ENCODE data around the gene CDC45. TPM values are rescaled to one million over a fixed set of nuclear protein-coding genes. Genes with fewer than 3 reads are reported as not detected.
A peak's percentile ranks its signal among the peaks of the same experiment; 100 is the strongest.

CDC45 gene
- total and polyA plus RNA-seq, 9 donors = 0.46 to 2.2 (median 1.1) TPM; not detected in 3

- WGBS, 3 donors = 66 to 69% (median 69%) methylated on average over 6 of the region's 6 CpGs
- intact Hi-C loops (cut with DNase I) = no loop called here
- peak in 1 of 5 donors; percentile 16 for DNase-seq
Measured at GRCh38 chr22:19454156-19454555, 25.6 kb upstream of the CDC45 start.

GRCh38 chr22:19455033-19455432 is 24.7 kb upstream of the CDC45 start:
- no peaks in the 10 kb centered on the region for H3K4me1 ChIP-seq (ENCODE audit: insufficient read depth)
- intact Hi-C loops (cut with DNase I) = no loop called here
- H3K9me3 ChIP-seq = no peaks in the 10 kb centered on the region
- TF ChIP-seq CTCF (IDR thresholded peaks at IDR 0.05) = no peak
- no peak for TF ChIP-seq POLR2A (IDR thresholded peaks at IDR 0.05)
- TF ChIP-seq EP300 (IDR thresholded peaks at IDR 0.05) = no peak
- DNase-seq = no peak
- no peak overlapping the region for H3K4me3 ChIP-seq
- 95 to 98% (median 97%) methylated on average over 2 of the region's 2 CpGs for WGBS, 3 donors
- H3K27me3 ChIP-seq = no peaks in the 10 kb centered on the region
- H3K27ac ChIP-seq = no peak overlapping the region
- H3K36me3 ChIP-seq = no peaks in the 10 kb centered on the region

More at GRCh38 chr22:19454156-19454555, 25.6 kb upstream of the CDC45 start:
- Histone ChIP-seq H3K4me1 (ENCODE audit: insufficient read depth) (no peaks in the 10 kb centered on the region), H3K36me3 (no peaks in the 10 kb centered on the region), H3K27me3 (no peaks in the 10 kb centered on the region), H3K4me3 (no peak overlapping the region), H3K27ac (no peak overlapping the region), H3K9me3 (no peaks in the 10 kb centered on the region)
- no peak for TF ChIP-seq CTCF (IDR thresholded peaks at IDR 0.05)
- no peak for TF ChIP-seq POLR2A (IDR thresholded peaks at IDR 0.05)
- TF ChIP-seq EP300 (IDR thresholded peaks at IDR 0.05) = no peak

GRCh38 chr22:19455585-19456370 is 23.9 kb upstream of the CDC45 start:
- no peaks in the 10 kb centered on the region for H3K36me3 ChIP-seq
- DNase-seq = no peak
- H3K9me3 ChIP-seq = no peaks in the 10 kb centered on the region
- no peaks in the 10 kb centered on the region for H3K4me1 ChIP-seq (ENCODE audit: insufficient read depth)
- no peaks in the 10 kb centered on the region for H3K27me3 ChIP-seq
- no peak overlapping the region for H3K4me3 ChIP-seq
- no peak for TF ChIP-seq POLR2A (IDR thresholded peaks at IDR 0.05)
- TF ChIP-seq CTCF (IDR thresholded peaks at IDR 0.05) = no peak
- no peak for TF ChIP-seq EP300 (IDR thresholded peaks at IDR 0.05)
- H3K27ac ChIP-seq = no peak overlapping the region
- intact Hi-C loops (cut with DNase I) = no loop called here
- whole genome bisulfite sequencing, 3 donors = 67 to 83% (median 71%) methylated on average over 4 of the region's 4 CpGs

- TF ChIP-seq CTCF (IDR thresholded peaks at IDR 0.05) (no peak), EP300 (IDR thresholded peaks at IDR 0.05) (no peak), POLR2A (IDR thresholded peaks at IDR 0.05) (no peak)
- 87 to 94% (median 89%) methylated on average over 10 of the region's 10 CpGs for WGBS, 3 donors
- intact Hi-C loops (cut with DNase I) = no loop called here
- no peaks in the 10 kb centered on the region for H3K27me3 ChIP-seq
- no peak overlapping the region for H3K27ac ChIP-seq
- H3K4me1 ChIP-seq (ENCODE audit: insufficient read depth) = no peaks in the 10 kb centered on the region
- H3K4me3 ChIP-seq = no peak overlapping the region
- DNase-seq = no peak
- H3K9me3 ChIP-seq = no peaks in the 10 kb centered on the region
- no peaks in the 10 kb centered on the region for H3K36me3 ChIP-seq
Measured at GRCh38 chr22:19456541-19456940, 23.2 kb upstream of the CDC45 start.

All from ovary (tissue), 9 donors.